CD14-positive monocyte (primary cell): Measurements from ENCODE around the gene CNTROB. TPM values are rescaled to one million over a fixed set of nuclear protein-coding genes. Genes with fewer than 3 reads are reported as not detected.

Experiments used
- DNase-seq, 3 donors: peaks; one replicate each; pipeline ENCODE4 v3.0.0-alpha.2; 2011 to 2022
- H2AFZ ChIP-seq: 2 replicates; pipeline ENCODE4 v1.6.0; 2012; ENCODE audit warnings: mild to moderate bottlenecking, low read depth, low read length, inconsistent platforms; ENCODE audit not compliant: insufficient read depth, poor library complexity, severe bottlenecking
- H3K27ac ChIP-seq, 2 donors: 1 replicate in 1 of 2; 2 replicates in 1 of 2; pipeline ENCODE4 v1.5.1; 2012 to 2013; ENCODE audit warnings: low read length in 2 of 2, control low read depth in 1 of 2, inconsistent platforms in 1 of 2, low read depth in 1 of 2, mild to moderate bottlenecking in 1 of 2
- H3K27me3 ChIP-seq, 2 donors: one replicate each; pipeline versions ENCODE4 v1.6.0 to v1.6.1; 2011 to 2013; ENCODE audit warnings: low read length in 2 of 2; ENCODE audit not compliant: control insufficient read depth in 2 of 2, insufficient read depth in 2 of 2
- H3K36me3 ChIP-seq, 2 donors: replicated peaks in 1 of 2; 1 replicate in 1 of 2; 2 replicates in 1 of 2; pipeline versions ENCODE4 v1.5.1 to v1.6.1; 2012 to 2013; ENCODE audit warnings: low read length in 2 of 2, control low read depth in 1 of 2, inconsistent platforms in 1 of 2, mild to moderate bottlenecking in 1 of 2; ENCODE audit not compliant: insufficient read depth in 2 of 2, control insufficient read depth in 1 of 2
- H3K4me1 ChIP-seq, 2 donors: 1 replicate in 1 of 2; 2 replicates in 1 of 2; pipeline versions ENCODE4 v1.5.1 to v1.6.1; 2012 to 2013; ENCODE audit warnings: low read length in 2 of 2, control low read depth in 1 of 2, inconsistent platforms in 1 of 2, mild to moderate bottlenecking in 1 of 2, moderate library complexity in 1 of 2; ENCODE audit not compliant: insufficient read depth in 2 of 2, control insufficient read depth in 1 of 2
- H3K4me2 ChIP-seq: replicated peaks from 2 replicates; pipeline ENCODE3; 2012; ENCODE audit warnings: low read length, moderate library complexity, mild to moderate bottlenecking; ENCODE audit not compliant: poor library complexity, severe bottlenecking; ENCODE audit errors: extremely low read depth
- H3K4me3 ChIP-seq, 3 experiments: fragments of 200-600 bp in 1 of 3; sonication (generic) in 1 of 3; replicated peaks in 1 of 3; 1 replicate in 2 of 3; 2 replicates in 1 of 3; pipeline ENCODE4 v1.5.1; 2011 to 2013; ENCODE audit warnings: low read length in 3 of 3, mild to moderate bottlenecking in 3 of 3, control low read depth in 2 of 3, low read depth in 2 of 3, inconsistent platforms in 1 of 3, moderate library complexity in 1 of 3
- H3K79me2 ChIP-seq: 2 replicates; pipeline ENCODE4 v1.6.0; 2012; ENCODE audit warnings: mild to moderate bottlenecking, control low read depth, inconsistent platforms, low read length, moderate library complexity; ENCODE audit not compliant: insufficient read depth
- H3K9ac ChIP-seq: 2 replicates; pipeline ENCODE4 v1.6.0; 2017; ENCODE audit warnings: low read length, mild to moderate bottlenecking; ENCODE audit not compliant: insufficient read depth, poor library complexity, severe bottlenecking
- H3K9me3 ChIP-seq, 2 donors: replicated peaks in 1 of 2; 1 replicate in 1 of 2; 2 replicates in 1 of 2; pipeline versions ENCODE4 v1.5.1 to v1.6.1; 2012 to 2013; ENCODE audit warnings: low read length in 2 of 2, control low read depth in 1 of 2; ENCODE audit not compliant: control insufficient read depth in 1 of 2, insufficient read depth in 1 of 2
- H4K20me1 ChIP-seq: 2 replicates; pipeline ENCODE4 v1.6.0; 2012; ENCODE audit warnings: mild to moderate bottlenecking, low read length, control low read depth, moderate library complexity; ENCODE audit not compliant: insufficient read depth
- H3K27ac Mint-ChIP-seq, 7 donors: one replicate each; pipeline ENCODE4 v1.8.0; 2020; ENCODE audit warnings: mild to moderate bottlenecking in 7 of 7, mixed read lengths in 7 of 7, moderate library complexity in 6 of 7, inconsistent platforms in 2 of 7
- H3K27me3 Mint-ChIP-seq, 3 donors: one replicate each; pipeline ENCODE4 v1.8.0; 2021 to 2022; ENCODE audit warnings: low read depth in 3 of 3, mild to moderate bottlenecking in 3 of 3, mixed read lengths in 3 of 3, moderate library complexity in 3 of 3, inconsistent platforms in 1 of 3
- H3K36me3 Mint-ChIP-seq, 2 donors: one replicate each; pipeline ENCODE4 v1.8.0; 2020; ENCODE audit warnings: mixed read lengths in 2 of 2, inconsistent platforms in 1 of 2, mild to moderate bottlenecking in 1 of 2
- H3K4me1 Mint-ChIP-seq: one replicate; pipeline ENCODE4 v1.8.0; 2020; ENCODE audit warnings: mild to moderate bottlenecking, mixed read lengths
- H3K4me3 Mint-ChIP-seq, 2 donors: one replicate each; pipeline ENCODE4 v1.8.0; 2020; ENCODE audit warnings: mild to moderate bottlenecking in 2 of 2, mixed read lengths in 2 of 2, moderate library complexity in 1 of 2
- H3K9me3 Mint-ChIP-seq, 7 donors: one replicate each; pipeline ENCODE4 v1.8.0; 2020 to 2022; ENCODE audit warnings: mixed read lengths in 7 of 7, mild to moderate bottlenecking in 6 of 7, moderate library complexity in 6 of 7, inconsistent platforms in 2 of 7
- CTCF ChIP-seq: fragments of 200-600 bp; IDR thresholded peaks from one replicate; pipeline ENCODE4 v1.8.0; 2022; ENCODE audit warnings: antibody characterized with exemption, mild to moderate bottlenecking
- WGBS: methylation state at CpG from one replicate; pipeline ENCODE4 v1.1.5; 2013; ENCODE audit warnings: missing lambda C conversion rate; ENCODE audit not compliant: insufficient coverage; 5-methylcytosine and 5-hydroxymethylcytosine counted together
- intact Hi-C, 2 donors: fragments of 100-400 bp; cut with micrococcal nuclease; formaldehyde crosslinking; loops; one replicate each; pipeline versions ENCODE4 v1.15.0 to v1.15.1; 2023
- polyA plus RNA-seq, 3 donors: library from polyadenylated mRNA; depleted of rRNA in 1 of 3; unstranded in 2 of 3; stranded (reverse) in 1 of 3; fragments of 300-500 nt in 2 of 3; fragments of >200 nt in 1 of 3; fragmentation: Illumina TruSeq in 2 of 3; gene quantifications; 1 replicate in 2 of 3; 2 replicates in 1 of 3; pipeline ENCODE4 v1.2.3, GENCODE V29; 2012 to 2021

CNTROB gene
- polyA plus RNA-seq, 3 donors: 4.7 to 22.8 (median 6.5) TPM

GRCh38 chr17:7935859-7936258 lies 3.9 kb downstream of the CNTROB start:
- Histone ChIP-seq H3K9ac (no peak overlapping the region), H3K27ac (no peak overlapping the region), H4K20me1 (no peaks in the 10 kb centered on the region), H3K4me1 (peaks cover 23 to 28% of the 10 kb centered on the region in 2 donors), H3K27me3 (no peaks in the 10 kb centered on the region), H3K4me3 (no peak overlapping the region), H3K36me3 (peaks cover 38 to 62% of the 10 kb centered on the region in 2 donors), H3K4me2 (no peak overlapping the region), H3K79me2 (peaks cover 45% of the 10 kb centered on the region), H3K9me3 (no peaks in the 10 kb centered on the region), H2AFZ (no peak overlapping the region)
- no peak for DNase-seq
- Mint-ChIP-seq H3K4me1 (peaks cover 31% of the 10 kb centered on the region), H3K27ac (peak overlapping the region in 1 of 7 donors; percentile 51), H3K27me3 (peaks cover 0 to 7% (median 1%) of the 10 kb centered on the region in 3 donors), H3K9me3 (no peaks in the 10 kb centered on the region), H3K36me3 (peaks cover 53 to 65% of the 10 kb centered on the region in 2 donors), H3K4me3 (no peak overlapping the region)
- intact Hi-C loops: no loop called here
- TF ChIP-seq CTCF: no peak

- no peaks in the 10 kb centered on the region for H4K20me1 ChIP-seq
- H3K27ac Mint-ChIP-seq: peak overlapping the region in 2 of 7 donors; percentile 43 to 51
- peaks cover 82 to 93% of the 10 kb centered on the region in 2 donors for H3K36me3 Mint-ChIP-seq
- H3K4me3 Mint-ChIP-seq: no peak overlapping the region
- DNase-seq: no peak
- H3K79me2 ChIP-seq: peaks cover 5% of the 10 kb centered on the region
- H3K4me3 ChIP-seq: no peak overlapping the region
- TF ChIP-seq CTCF: no peak
- H3K4me2 ChIP-seq: no peak overlapping the region
- peaks cover 10% of the 10 kb centered on the region for H3K4me1 Mint-ChIP-seq
- intact Hi-C loops: no loop called here
- H2AFZ ChIP-seq: no peak overlapping the region
- WGBS: 98% methylated on average over 4 of the region's 4 CpGs
- H3K9me3 ChIP-seq: no peaks in the 10 kb centered on the region
- peaks cover 0 to 4% (median 0%) of the 10 kb centered on the region in 3 donors for H3K27me3 Mint-ChIP-seq
- no peaks in the 10 kb centered on the region for H3K27me3 ChIP-seq
- H3K9me3 Mint-ChIP-seq: no peaks in the 10 kb centered on the region
- H3K36me3 ChIP-seq: peaks cover 63 to 89% of the 10 kb centered on the region in 2 donors
- no peak overlapping the region for H3K27ac ChIP-seq
- H3K9ac ChIP-seq: no peak overlapping the region
- peaks cover 0 to 4% of the 10 kb centered on the region in 2 donors for H3K4me1 ChIP-seq
Measured at GRCh38 chr17:7940034-7940433, 8.0 kb downstream of the CNTROB start.
